WTC11 (cell line): ENCODE measurements around the gene PHB1.

ENCODE experiments used
- ATF3 ChIP-seq: sonication (generic); formaldehyde crosslinking; conservative IDR thresholded peaks from 2 replicates; pipeline ENCODE4 v1.8.1; 2022; ENCODE audit warnings: mild to moderate bottlenecking, missing genetic modification reagents
- CTCF ChIP-seq: fragments of 200-600 bp; IDR thresholded peaks from 2 replicates; pipeline ENCODE4 v1.8.0; 2022; ENCODE audit warnings: antibody characterized with exemption
- E2F5 ChIP-seq: sonication (generic); formaldehyde crosslinking; IDR thresholded peaks from 2 replicates; pipeline ENCODE4 v1.8.1; 2022; ENCODE audit warnings: mild to moderate bottlenecking, moderate library complexity, missing genetic modification reagents
- JUN ChIP-seq: sonication (generic); formaldehyde crosslinking; IDR thresholded peaks from 2 replicates; pipeline ENCODE4 v1.8.0; 2023; ENCODE audit warnings: mild to moderate bottlenecking, missing genetic modification reagents
- MYBL2 ChIP-seq: sonication (generic); formaldehyde crosslinking; IDR thresholded peaks from 2 replicates; pipeline ENCODE4 v1.8.1; 2023; ENCODE audit warnings: mild to moderate bottlenecking, moderate library complexity, missing genetic modification reagents
- NR3C1 ChIP-seq: sonication (generic); formaldehyde crosslinking; conservative IDR thresholded peaks from 2 replicates; pipeline ENCODE4 v1.8.1; 2023; ENCODE audit warnings: low read depth, mild to moderate bottlenecking, missing genetic modification reagents
- SMAD3 ChIP-seq: sonication (generic); formaldehyde crosslinking; IDR thresholded peaks from 2 replicates; pipeline ENCODE4 v1.8.0; 2022; ENCODE audit warnings: missing genetic modification reagents, mild to moderate bottlenecking, borderline replicate concordance
- USF2 ChIP-seq: sonication (generic); formaldehyde crosslinking; IDR thresholded peaks from 2 replicates; pipeline ENCODE4 v1.8.1; 2023; ENCODE audit warnings: mild to moderate bottlenecking, missing genetic modification reagents, moderate library complexity
- ZNF219 ChIP-seq: sonication (generic); formaldehyde crosslinking; IDR thresholded peaks from 2 replicates; pipeline ENCODE4 v1.8.0; 2023; ENCODE audit warnings: missing genetic modification reagents, mild to moderate bottlenecking, borderline replicate concordance
- ZNF423 ChIP-seq: fragments of 250-450 bp; sonication (Bioruptor Pico); IDR thresholded peaks from 2 replicates; pipeline ENCODE4 v2.1.2; 2022; ENCODE audit warnings: mild to moderate bottlenecking, moderate library complexity

GRCh38 chr17:49403514-49404289 is 11.0 kb downstream of the PHB1 start:
- TF ChIP-seq CTCF: no peak
- no peak for TF ChIP-seq E2F5 (CRISPR knock-in tag)
- TF ChIP-seq JUN: no peak
- no peak for TF ChIP-seq USF2
- TF ChIP-seq NR3C1: no peak
- no peak for TF ChIP-seq MYBL2 (CRISPR knock-in tag)
- TF ChIP-seq ATF3 (CRISPR knock-in tag): no peak
- TF ChIP-seq ZNF219 (CRISPR knock-in tag): no peak
- no peak for TF ChIP-seq SMAD3
- TF ChIP-seq ZNF423 (CRISPR knock-in tag): no peak
